ENCODE data around the gene CHODL.

DNA sequence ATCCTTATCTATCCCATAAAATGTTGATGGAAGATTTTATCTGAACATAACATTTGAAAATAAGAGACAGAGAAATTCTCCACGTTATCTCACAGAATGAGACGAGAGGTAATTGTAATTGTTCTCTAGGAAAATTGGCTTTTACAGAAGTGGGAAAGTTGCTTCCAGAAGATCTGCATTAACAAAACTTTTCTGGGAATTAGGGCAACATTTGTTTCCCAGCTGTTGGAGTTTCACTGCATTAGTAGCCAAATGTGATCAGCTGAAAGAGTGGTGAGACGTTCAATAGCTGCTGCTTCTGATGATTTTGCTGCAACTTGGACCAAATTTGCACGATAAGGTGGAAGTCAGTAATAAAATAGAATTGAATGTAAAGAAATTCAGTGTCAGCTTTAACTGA is 7.6 kb downstream of the CHODL start:
- TF ChIP-seq EZH2 (IDR thresholded peaks at IDR 0.05; ENCODE audit: low read depth), result no peak
- TF ChIP-seq, protein P1, sequence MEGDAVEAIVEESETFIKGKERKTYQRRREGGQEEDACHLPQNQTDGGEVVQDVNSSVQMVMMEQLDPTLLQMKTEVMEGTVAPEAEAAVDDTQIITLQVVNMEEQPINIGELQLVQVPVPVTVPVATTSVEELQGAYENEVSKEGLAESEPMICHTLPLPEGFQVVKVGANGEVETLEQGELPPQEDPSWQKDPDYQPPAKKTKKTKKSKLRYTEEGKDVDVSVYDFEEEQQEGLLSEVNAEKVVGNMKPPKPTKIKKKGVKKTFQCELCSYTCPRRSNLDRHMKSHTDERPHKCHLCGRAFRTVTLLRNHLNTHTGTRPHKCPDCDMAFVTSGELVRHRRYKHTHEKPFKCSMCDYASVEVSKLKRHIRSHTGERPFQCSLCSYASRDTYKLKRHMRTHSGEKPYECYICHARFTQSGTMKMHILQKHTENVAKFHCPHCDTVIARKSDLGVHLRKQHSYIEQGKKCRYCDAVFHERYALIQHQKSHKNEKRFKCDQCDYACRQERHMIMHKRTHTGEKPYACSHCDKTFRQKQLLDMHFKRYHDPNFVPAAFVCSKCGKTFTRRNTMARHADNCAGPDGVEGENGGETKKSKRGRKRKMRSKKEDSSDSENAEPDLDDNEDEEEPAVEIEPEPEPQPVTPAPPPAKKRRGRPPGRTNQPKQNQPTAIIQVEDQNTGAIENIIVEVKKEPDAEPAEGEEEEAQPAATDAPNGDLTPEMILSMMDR (conservative IDR thresholded peaks at IDR 0.05), result no peak
